HepG2 (cell line): ENCODE results near the gene XXYLT1.

Experiments used
- ATM ChIP-seq: fragments of 450-650 bp; IDR thresholded peaks from 2 replicates; pipeline ENCODE4 v1.7.1; 2017; ENCODE audit warnings: mild to moderate bottlenecking, borderline replicate concordance
- CTCF ChIP-seq: sonication (generic); formaldehyde crosslinking; IDR thresholded peaks from 2 replicates; pipeline ENCODE4 v1.5.0; 2020; ENCODE audit warnings: mild to moderate bottlenecking, missing genetic modification reagents, moderate library complexity
- JUND ChIP-seq: sonication (generic); formaldehyde crosslinking; IDR thresholded peaks from 2 replicates; pipeline ENCODE4 v1.8.0; 2022; ENCODE audit warnings: mild to moderate bottlenecking, missing genetic modification reagents
- KAT8 ChIP-seq: IDR thresholded peaks from 2 replicates; pipeline ENCODE4 v1.6.1; 2016; ENCODE audit warnings: missing genetic modification reagents, missing compliant biosample characterization
- MAX ChIP-seq: IDR thresholded peaks from 2 replicates; pipeline ENCODE4 v1.6.1; 2012; ENCODE audit warnings: inconsistent platforms
- MEF2D ChIP-seq: sonication (generic); formaldehyde crosslinking; IDR thresholded peaks from 2 replicates; pipeline ENCODE4 v1.5.1; 2020; ENCODE audit warnings: mild to moderate bottlenecking, missing genetic modification reagents
- NR2C2 ChIP-seq: sonication (generic); formaldehyde crosslinking; IDR thresholded peaks from 2 replicates; pipeline ENCODE4 v1.4.0; 2020; ENCODE audit warnings: missing genetic modification reagents, mild to moderate bottlenecking, moderate library complexity, borderline replicate concordance
- POLR2A ChIP-seq, 2 experiments: IDR thresholded peaks; 2 replicates each; pipeline ENCODE4 v1.6.1; 2011; ENCODE audit warnings: low read depth in 2 of 2, low read length in 2 of 2, mild to moderate bottlenecking in 1 of 2, moderate library complexity in 1 of 2; ENCODE audit not compliant: insufficient read depth in 1 of 2
- STAT6 ChIP-seq: sonication (generic); formaldehyde crosslinking; IDR thresholded peaks from 2 replicates; pipeline ENCODE4 v1.4.0; 2020; ENCODE audit warnings: missing genetic modification reagents, mild to moderate bottlenecking, borderline replicate concordance
- ZNF251 ChIP-seq: sonication (generic); formaldehyde crosslinking; IDR thresholded peaks from 2 replicates; pipeline ENCODE4 v1.9.0; 2021; ENCODE audit warnings: mild to moderate bottlenecking, missing genetic modification reagents
- ZNF282 ChIP-seq: fragments of 450-650 bp; IDR thresholded peaks from 2 replicates; pipeline ENCODE4 v1.6.1; 2018; ENCODE audit not compliant: partially characterized antibody
- ZNF414 ChIP-seq: sonication (generic); formaldehyde crosslinking; IDR thresholded peaks from 2 replicates; pipeline ENCODE4 v1.5.0; 2020; ENCODE audit warnings: missing genetic modification reagents
- ZNF790 ChIP-seq: sonication (generic); formaldehyde crosslinking; IDR thresholded peaks from 2 replicates; pipeline ENCODE4 v1.8.0; 2022; ENCODE audit warnings: missing genetic modification reagents, mild to moderate bottlenecking, borderline replicate concordance

GRCh38 chr3:195247863-195248189, 23.1 kb downstream of the XXYLT1 start:
- no peak for TF ChIP-seq KAT8 (CRISPR knock-in tag)
- no peak for TF ChIP-seq STAT6
- TF ChIP-seq JUND (CRISPR knock-in tag): no peak
- TF ChIP-seq MAX: no peak
- TF ChIP-seq MEF2D (CRISPR knock-in tag): no peak
- no peak for TF ChIP-seq POLR2A (IDR thresholded peaks at IDR 0.05; ENCODE audit: insufficient read depth in 1 of 2, low read depth in 2 of 2, low read length in 2 of 2)
- no peak for TF ChIP-seq CTCF (CRISPR knock-in tag)
- TF ChIP-seq ZNF414: no peak
- no peak for TF ChIP-seq ZNF251
- TF ChIP-seq ZNF790 (CRISPR knock-in tag): no peak
- TF ChIP-seq ZNF282: no peak
- no peak for TF ChIP-seq NR2C2 (CRISPR knock-in tag)
- no peak for TF ChIP-seq ATM
